SK-N-SH (cell line): Measurements from ENCODE around the gene MGAM2. TPM values are rescaled to one million over a fixed set of nuclear protein-coding genes. Genes with fewer than 3 reads are reported as not detected.

Experiments used
- polyA plus RNA-seq, 3 experiments: library from polyadenylated mRNA; depleted of rRNA; stranded (reverse); fragments of >200 nt; gene quantifications; 2 replicates each; pipeline ENCODE4 v1.2.3, GENCODE V29; 2012

Gene MGAM2
- polyA plus RNA-seq, 1 of the 3 experiments (the other 2 are of a cell fraction), result not detected

Other genes starting within 250 kb of the MGAM2 start
- gene OR9A4, start 195.3 kb upstream of the MGAM2 start, polyA plus RNA-seq (2012; rRNA removed), result not detected in 2 replicates
- not detected in 2 replicates for gene CLEC5A, start 164.7 kb upstream of the MGAM2 start, polyA plus RNA-seq (2012; rRNA removed)
- gene TAS2R38, start 137.9 kb upstream of the MGAM2 start, polyA plus RNA-seq (2012; rRNA removed), result 0.23 and 0.42 TPM in 2 replicates
- 0.46 and 0.65 TPM in 2 replicates for gene MGAM, start 115.8 kb upstream of the MGAM2 start, polyA plus RNA-seq (2012; rRNA removed)
- gene PRSS58, start 146.3 kb downstream of the MGAM2 start, polyA plus RNA-seq (2012; rRNA removed), result not detected in 2 replicates